Trophoblast cell (in vitro differentiated cells and primary cell): ENCODE measurements around the gene MACROD2.
"Not testable (repeated sequence)": the region's sequence is repeated elsewhere in the genome, so short reads cannot be mapped to it uniquely, and the experiment has no call there.

ENCODE experiments used
- DNase-seq, 2 donors: peaks; one replicate each; pipeline ENCODE4 v3.0.0-alpha.2; 2016
- H2AFZ ChIP-seq: 2 replicates; pipeline ENCODE4 v1.6.1; 2013; ENCODE audit warnings: low read length, moderate library complexity, mild to moderate bottlenecking; ENCODE audit not compliant: insufficient read depth, poor library complexity
- H2AK5ac ChIP-seq: 2 replicates; pipeline ENCODE4 v1.6.1; 2013; ENCODE audit warnings: mild to moderate bottlenecking, low read length
- H2BK120ac ChIP-seq: 2 replicates; pipeline ENCODE4 v1.6.1; 2013; ENCODE audit warnings: low read length, mild to moderate bottlenecking, moderate library complexity; ENCODE audit not compliant: insufficient read depth, poor library complexity
- H2BK12ac ChIP-seq: 2 replicates; pipeline ENCODE4 v1.6.1; 2013; ENCODE audit warnings: mild to moderate bottlenecking, low read length, moderate library complexity
- H2BK5ac ChIP-seq: 2 replicates; pipeline ENCODE4 v1.6.1; 2013; ENCODE audit warnings: low read length, low read depth, moderate library complexity, mild to moderate bottlenecking; ENCODE audit not compliant: poor library complexity
- H3K14ac ChIP-seq: 2 replicates; pipeline ENCODE4 v1.6.1; 2013; ENCODE audit warnings: mild to moderate bottlenecking, low read length
- H3K18ac ChIP-seq: 2 replicates; pipeline ENCODE4 v1.6.1; 2013; ENCODE audit warnings: mild to moderate bottlenecking, low read length
- H3K23ac ChIP-seq: 2 replicates; pipeline ENCODE4 v1.6.1; 2013; ENCODE audit warnings: low read length
- H3K27ac ChIP-seq: 2 replicates; pipeline ENCODE4 v1.5.1; 2013; ENCODE audit warnings: low read depth, mild to moderate bottlenecking, inconsistent platforms, low read length, moderate library complexity
- H3K27me3 ChIP-seq: 2 replicates; pipeline ENCODE4 v1.6.1; 2013; ENCODE audit warnings: inconsistent platforms, mild to moderate bottlenecking, low read length, moderate library complexity; ENCODE audit not compliant: insufficient read depth
- H3K36me3 ChIP-seq, 2 experiments: 1 replicate in 1 of 2; 2 replicates in 1 of 2; pipeline ENCODE4 v1.6.1; 2013; ENCODE audit warnings: low read length in 2 of 2, mild to moderate bottlenecking in 2 of 2, moderate library complexity in 1 of 2; ENCODE audit not compliant: insufficient read depth in 2 of 2, control insufficient read depth in 1 of 2
- H3K4ac ChIP-seq: 2 replicates; pipeline ENCODE4 v1.6.1; 2013; ENCODE audit warnings: low read depth, mild to moderate bottlenecking, low read length, moderate library complexity
- H3K4me1 ChIP-seq, 2 experiments: 1 replicate in 1 of 2; 2 replicates in 1 of 2; pipeline ENCODE4 v1.6.1; 2013; ENCODE audit warnings: low read length in 2 of 2, mild to moderate bottlenecking in 2 of 2, moderate library complexity in 1 of 2; ENCODE audit not compliant: insufficient read depth in 2 of 2, control insufficient read depth in 1 of 2
- H3K4me2 ChIP-seq: 2 replicates; pipeline ENCODE4 v1.6.1; 2013; ENCODE audit warnings: inconsistent platforms, mild to moderate bottlenecking, low read length, moderate library complexity
- H3K4me3 ChIP-seq: 2 replicates; pipeline ENCODE4 v1.5.1; 2013; ENCODE audit warnings: mild to moderate bottlenecking, low read depth, low read length, inconsistent platforms
- H3K79me1 ChIP-seq: one replicate; pipeline ENCODE4 v1.6.1; 2013; ENCODE audit warnings: low read length
- H3K79me2 ChIP-seq: 2 replicates; pipeline ENCODE4 v1.6.1; 2013; ENCODE audit warnings: low read length, mild to moderate bottlenecking; ENCODE audit not compliant: control insufficient read depth, insufficient read depth, poor library complexity
- H3K9ac ChIP-seq: 2 replicates; pipeline ENCODE4 v1.6.1; 2013; ENCODE audit warnings: mild to moderate bottlenecking, low read length
- H3K9me3 ChIP-seq: 2 replicates; pipeline ENCODE4 v1.6.1; 2013; ENCODE audit warnings: low read depth, mild to moderate bottlenecking, control low read depth, inconsistent platforms, low read length; ENCODE audit not compliant: insufficient read depth
- H4K12ac ChIP-seq: 2 replicates; pipeline ENCODE4 v1.6.1; 2013; ENCODE audit warnings: low read depth, mild to moderate bottlenecking, low read length, moderate library complexity
- H4K8ac ChIP-seq: 2 replicates; pipeline ENCODE4 v1.6.1; 2013; ENCODE audit warnings: low read depth, mild to moderate bottlenecking, low read length, moderate library complexity
- H4K91ac ChIP-seq: one replicate; pipeline ENCODE4 v1.6.1; 2013; ENCODE audit warnings: low read depth, mild to moderate bottlenecking, low read length, moderate library complexity
- WGBS: extraction: QIAGEN DNeasy Blood & Tissue Kit; methylation state at CpG from one replicate; pipeline ENCODE4 v1.1.7; 2013; ENCODE audit warnings: missing lambda C conversion rate; ENCODE audit not compliant: insufficient read length, insufficient coverage; ENCODE audit errors: extremely low coverage; 5-methylcytosine and 5-hydroxymethylcytosine counted together

Gene MACROD2

GRCh38 chr20:14033310-14033709 is 38.0 kb downstream of the MACROD2 start:
- H2BK120ac ChIP-seq, result no peak overlapping the region
- H2BK5ac ChIP-seq, result no peak overlapping the region
- H3K4me1 ChIP-seq, result no peaks in the 10 kb centered on the region
- H3K79me1 ChIP-seq, result no peaks in the 10 kb centered on the region
- no peak for DNase-seq
- H3K4me3 ChIP-seq, result no peak overlapping the region
- no peaks in the 10 kb centered on the region for H3K27me3 ChIP-seq
- H4K12ac ChIP-seq, result no peak overlapping the region
- H3K36me3 ChIP-seq, result no peaks in the 10 kb centered on the region
- no peak overlapping the region for H3K9ac ChIP-seq
- no peak overlapping the region for H2AFZ ChIP-seq
- no peak overlapping the region for H3K23ac ChIP-seq
- no peak overlapping the region for H4K8ac ChIP-seq
- no peaks in the 10 kb centered on the region for H3K79me2 ChIP-seq
- no peak overlapping the region for H3K4me2 ChIP-seq
- no peak overlapping the region for H2BK12ac ChIP-seq
- no peaks in the 10 kb centered on the region for H3K9me3 ChIP-seq
- H3K27ac ChIP-seq, result no peak overlapping the region
- H3K4ac ChIP-seq, result no peak overlapping the region
- no peak overlapping the region for H3K18ac ChIP-seq
- no peak overlapping the region for H4K91ac ChIP-seq
- H3K14ac ChIP-seq, result no peak overlapping the region
- WGBS, result no CpG with 5 or more reads among the region's 1 CpG
- H2AK5ac ChIP-seq, result no peak overlapping the region

GRCh38 chr20:14036567-14036966 is 41.3 kb downstream of the MACROD2 start:
- no peak overlapping the region for H2BK5ac ChIP-seq
- H4K12ac ChIP-seq, result no peak overlapping the region
- no peak overlapping the region for H3K23ac ChIP-seq
- H3K27me3 ChIP-seq, result no peaks in the 10 kb centered on the region
- no peak overlapping the region for H2BK12ac ChIP-seq
- H2AFZ ChIP-seq, result no peak overlapping the region
- H3K4me3 ChIP-seq, result no peak overlapping the region
- H3K79me2 ChIP-seq, result no peaks in the 10 kb centered on the region
- H2BK120ac ChIP-seq, result no peak overlapping the region
- no CpG with 5 or more reads among the region's 7 CpGs for WGBS
- H3K9ac ChIP-seq, result no peak overlapping the region
- no peak overlapping the region for H3K14ac ChIP-seq
- H3K9me3 ChIP-seq, result no peaks in the 10 kb centered on the region
- H3K4ac ChIP-seq, result no peak overlapping the region
- no peaks in the 10 kb centered on the region for H3K36me3 ChIP-seq
- H3K27ac ChIP-seq, result no peak overlapping the region
- H2AK5ac ChIP-seq, result no peak overlapping the region
- H3K4me2 ChIP-seq, result no peak overlapping the region
- no peaks in the 10 kb centered on the region for H3K4me1 ChIP-seq
- H3K18ac ChIP-seq, result no peak overlapping the region
- H4K8ac ChIP-seq, result no peak overlapping the region
- H4K91ac ChIP-seq, result no peak overlapping the region
- DNase-seq, result no peak
- H3K79me1 ChIP-seq, result no peaks in the 10 kb centered on the region

- H2BK12ac ChIP-seq, H3K9ac ChIP-seq, H4K12ac ChIP-seq, H3K27ac ChIP-seq, H3K27me3 ChIP-seq, H3K4me3 ChIP-seq, H2BK120ac ChIP-seq, H3K23ac ChIP-seq, H2AK5ac ChIP-seq, H3K4me1 ChIP-seq, H3K36me3 ChIP-seq, H3K79me2 ChIP-seq, H4K91ac ChIP-seq, H3K4me2 ChIP-seq, H3K4ac ChIP-seq, H2BK5ac ChIP-seq, H3K79me1 ChIP-seq, H3K9me3 ChIP-seq, H3K18ac ChIP-seq, H3K14ac ChIP-seq, DNase-seq, H4K8ac ChIP-seq, H2AFZ ChIP-seq: not testable (repeated sequence)
- WGBS, result no CpG with 5 or more reads among the region's 28 CpGs
Measured at GRCh38 chr20:14044712-14045276, 49.5 kb downstream of the MACROD2 start.

GRCh38 chr20:14046534-14046933 is 51.2 kb downstream of the MACROD2 start:
- WGBS, result no CpG with 5 or more reads among the region's 2 CpGs
- H2AK5ac ChIP-seq, result no peak overlapping the region
- no peak overlapping the region for H3K18ac ChIP-seq

More at GRCh38 chr20:14046534-14046933, 51.2 kb downstream of the MACROD2 start:
- DNase-seq, result no peak
- H3K4me1 ChIP-seq, result no peaks in the 10 kb centered on the region
- H3K79me1 ChIP-seq, result no peaks in the 10 kb centered on the region
- H3K27me3 ChIP-seq, result no peaks in the 10 kb centered on the region
- H3K27ac ChIP-seq, result no peak overlapping the region
- H3K4ac ChIP-seq, result no peak overlapping the region
- no peak overlapping the region for H3K14ac ChIP-seq
- no peak overlapping the region for H3K9ac ChIP-seq
- H2AFZ ChIP-seq, result no peak overlapping the region
- no peaks in the 10 kb centered on the region for H3K36me3 ChIP-seq
- no peak overlapping the region for H2BK5ac ChIP-seq
- H4K91ac ChIP-seq, result no peak overlapping the region
- no peak overlapping the region for H3K4me2 ChIP-seq
- H3K4me3 ChIP-seq, result no peak overlapping the region
- no peak overlapping the region for H2BK12ac ChIP-seq
- no peaks in the 10 kb centered on the region for H3K79me2 ChIP-seq
- no peak overlapping the region for H2BK120ac ChIP-seq
- H4K12ac ChIP-seq, result no peak overlapping the region
- H4K8ac ChIP-seq, result no peak overlapping the region
- no peak overlapping the region for H3K23ac ChIP-seq
- no peaks in the 10 kb centered on the region for H3K9me3 ChIP-seq
